Fibroblast of lung (primary cell): ENCODE results near the gene VAMP7.

Experiments used
- EZH2 ChIP-seq: IDR thresholded peaks from 2 replicates; pipeline ENCODE4 v1.5.1; 2012; ENCODE audit warnings: low read length, control low read depth, mild to moderate bottlenecking; ENCODE audit errors: missing control alignments
- TF ChIP-seq, protein P1 (sequence below), 2 donors: IDR thresholded peaks in 1 of 2; conservative IDR thresholded peaks in 1 of 2; 1 replicate in 1 of 2; 2 replicates in 1 of 2; pipeline ENCODE4 v1.5.1; 2011 to 2012; ENCODE audit warnings: low read length in 2 of 2, control low read depth in 1 of 2, inconsistent platforms in 1 of 2, low read depth in 1 of 2, mild to moderate bottlenecking in 1 of 2

DNA sequence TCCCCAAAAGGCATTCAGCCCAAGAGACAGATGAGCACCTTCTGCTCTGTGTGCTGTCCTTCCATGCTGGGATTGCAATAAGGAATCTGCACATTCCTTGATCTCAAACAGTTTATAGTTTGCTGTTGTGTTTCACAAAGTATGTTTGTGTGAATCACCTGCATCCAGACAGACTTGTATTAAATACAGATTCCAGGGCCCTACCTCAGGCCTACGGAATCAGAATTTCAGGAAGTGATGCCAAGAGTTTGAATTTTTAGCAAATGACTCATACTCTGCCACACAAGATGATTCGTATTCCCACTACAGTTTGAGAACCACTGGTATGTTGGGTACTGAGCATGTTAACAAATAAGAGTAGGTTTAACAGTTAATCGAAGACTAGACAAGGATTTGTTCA lies 7.0 kb downstream of the VAMP7 start:
- TF ChIP-seq, protein P1, sequence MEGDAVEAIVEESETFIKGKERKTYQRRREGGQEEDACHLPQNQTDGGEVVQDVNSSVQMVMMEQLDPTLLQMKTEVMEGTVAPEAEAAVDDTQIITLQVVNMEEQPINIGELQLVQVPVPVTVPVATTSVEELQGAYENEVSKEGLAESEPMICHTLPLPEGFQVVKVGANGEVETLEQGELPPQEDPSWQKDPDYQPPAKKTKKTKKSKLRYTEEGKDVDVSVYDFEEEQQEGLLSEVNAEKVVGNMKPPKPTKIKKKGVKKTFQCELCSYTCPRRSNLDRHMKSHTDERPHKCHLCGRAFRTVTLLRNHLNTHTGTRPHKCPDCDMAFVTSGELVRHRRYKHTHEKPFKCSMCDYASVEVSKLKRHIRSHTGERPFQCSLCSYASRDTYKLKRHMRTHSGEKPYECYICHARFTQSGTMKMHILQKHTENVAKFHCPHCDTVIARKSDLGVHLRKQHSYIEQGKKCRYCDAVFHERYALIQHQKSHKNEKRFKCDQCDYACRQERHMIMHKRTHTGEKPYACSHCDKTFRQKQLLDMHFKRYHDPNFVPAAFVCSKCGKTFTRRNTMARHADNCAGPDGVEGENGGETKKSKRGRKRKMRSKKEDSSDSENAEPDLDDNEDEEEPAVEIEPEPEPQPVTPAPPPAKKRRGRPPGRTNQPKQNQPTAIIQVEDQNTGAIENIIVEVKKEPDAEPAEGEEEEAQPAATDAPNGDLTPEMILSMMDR (conservative IDR thresholded peaks at IDR 0.05 in 1 of 2, IDR thresholded peaks at IDR 0.05 in 1 of 2; ENCODE audit: low read depth in 1 of 2, low read length in 2 of 2), result no peak
- TF ChIP-seq EZH2, result no peak
